ENCODE data around the gene CIBAR2.

GRCh38 chr16:85127379-85127723 lies 15.1 kb upstream of the CIBAR2 start:
- no peak for TF ChIP-seq POLR2AphosphoS5 (IDR thresholded peaks at IDR 0.05)
- TF ChIP-seq, protein P1, sequence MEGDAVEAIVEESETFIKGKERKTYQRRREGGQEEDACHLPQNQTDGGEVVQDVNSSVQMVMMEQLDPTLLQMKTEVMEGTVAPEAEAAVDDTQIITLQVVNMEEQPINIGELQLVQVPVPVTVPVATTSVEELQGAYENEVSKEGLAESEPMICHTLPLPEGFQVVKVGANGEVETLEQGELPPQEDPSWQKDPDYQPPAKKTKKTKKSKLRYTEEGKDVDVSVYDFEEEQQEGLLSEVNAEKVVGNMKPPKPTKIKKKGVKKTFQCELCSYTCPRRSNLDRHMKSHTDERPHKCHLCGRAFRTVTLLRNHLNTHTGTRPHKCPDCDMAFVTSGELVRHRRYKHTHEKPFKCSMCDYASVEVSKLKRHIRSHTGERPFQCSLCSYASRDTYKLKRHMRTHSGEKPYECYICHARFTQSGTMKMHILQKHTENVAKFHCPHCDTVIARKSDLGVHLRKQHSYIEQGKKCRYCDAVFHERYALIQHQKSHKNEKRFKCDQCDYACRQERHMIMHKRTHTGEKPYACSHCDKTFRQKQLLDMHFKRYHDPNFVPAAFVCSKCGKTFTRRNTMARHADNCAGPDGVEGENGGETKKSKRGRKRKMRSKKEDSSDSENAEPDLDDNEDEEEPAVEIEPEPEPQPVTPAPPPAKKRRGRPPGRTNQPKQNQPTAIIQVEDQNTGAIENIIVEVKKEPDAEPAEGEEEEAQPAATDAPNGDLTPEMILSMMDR (IDR thresholded peaks at IDR 0.05) = no peak
